Measurements from ENCODE around the gene LAG3.

Gene LAG3

DNA sequence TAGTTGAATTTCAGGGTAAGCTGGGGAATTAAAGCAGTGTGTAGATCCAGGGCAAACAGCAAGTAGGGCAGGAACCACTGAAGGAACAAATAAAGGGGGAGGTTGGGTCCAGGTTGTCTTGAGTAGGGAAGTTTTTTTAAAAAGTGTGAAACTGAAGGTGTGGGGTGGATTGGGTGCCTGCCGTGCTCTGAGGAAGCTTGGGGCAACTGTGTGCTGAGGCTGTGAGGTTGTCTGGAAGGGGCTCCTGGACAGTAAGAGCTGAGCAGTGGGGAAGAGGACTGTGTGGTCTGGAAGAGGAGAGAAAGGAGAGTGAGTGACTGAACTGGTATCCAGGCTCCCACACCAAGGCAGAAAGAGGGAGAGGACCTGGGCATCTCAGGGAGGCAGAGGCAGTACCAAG, 38.4 kb downstream of the LAG3 start:
- H3K36me3 ChIP-seq (replicated peaks), result no peaks in the 10 kb centered on the region
- in situ Hi-C loops (cut with HindIII; ENCODE audit: low pct_ligation_motif_present, low sequenced_read_pairs), result no loop called here
- TF ChIP-seq, protein P1, sequence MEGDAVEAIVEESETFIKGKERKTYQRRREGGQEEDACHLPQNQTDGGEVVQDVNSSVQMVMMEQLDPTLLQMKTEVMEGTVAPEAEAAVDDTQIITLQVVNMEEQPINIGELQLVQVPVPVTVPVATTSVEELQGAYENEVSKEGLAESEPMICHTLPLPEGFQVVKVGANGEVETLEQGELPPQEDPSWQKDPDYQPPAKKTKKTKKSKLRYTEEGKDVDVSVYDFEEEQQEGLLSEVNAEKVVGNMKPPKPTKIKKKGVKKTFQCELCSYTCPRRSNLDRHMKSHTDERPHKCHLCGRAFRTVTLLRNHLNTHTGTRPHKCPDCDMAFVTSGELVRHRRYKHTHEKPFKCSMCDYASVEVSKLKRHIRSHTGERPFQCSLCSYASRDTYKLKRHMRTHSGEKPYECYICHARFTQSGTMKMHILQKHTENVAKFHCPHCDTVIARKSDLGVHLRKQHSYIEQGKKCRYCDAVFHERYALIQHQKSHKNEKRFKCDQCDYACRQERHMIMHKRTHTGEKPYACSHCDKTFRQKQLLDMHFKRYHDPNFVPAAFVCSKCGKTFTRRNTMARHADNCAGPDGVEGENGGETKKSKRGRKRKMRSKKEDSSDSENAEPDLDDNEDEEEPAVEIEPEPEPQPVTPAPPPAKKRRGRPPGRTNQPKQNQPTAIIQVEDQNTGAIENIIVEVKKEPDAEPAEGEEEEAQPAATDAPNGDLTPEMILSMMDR (IDR thresholded peaks at IDR 0.05; ENCODE audit: low read depth, low read length, missing control alignments), result no peak
- H3K27me3 ChIP-seq (replicated peaks), result no peaks in the 10 kb centered on the region
- no peak overlapping the region for H3K27ac ChIP-seq
- H3K4me3 ChIP-seq (ENCODE audit: low read depth, low read length), result no peak overlapping the region
- no peak for DNase-seq

DNA sequence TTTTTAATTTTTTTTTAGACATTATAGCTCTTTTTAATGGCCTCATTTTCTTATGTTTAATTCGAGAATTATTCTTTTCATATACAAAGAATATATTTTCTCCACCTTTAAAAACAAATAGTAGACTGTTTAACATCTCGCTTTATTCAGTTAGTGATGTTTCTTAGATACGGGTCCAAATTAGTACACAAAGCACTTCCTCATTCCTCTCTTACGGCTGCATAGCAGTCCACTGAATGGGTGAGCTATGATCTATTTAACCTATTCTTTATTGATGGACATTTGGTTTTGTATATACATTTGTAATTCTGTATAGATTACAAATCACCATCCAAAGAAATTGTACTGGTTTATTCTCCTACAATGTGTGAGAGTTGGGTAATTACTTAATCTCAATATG, 41.0 kb downstream of the LAG3 start:
- no peak for DNase-seq
- no peaks in the 10 kb centered on the region for H3K36me3 ChIP-seq (replicated peaks)
- in situ Hi-C loops (cut with HindIII; ENCODE audit: low pct_ligation_motif_present, low sequenced_read_pairs), result no loop called here

DNA sequence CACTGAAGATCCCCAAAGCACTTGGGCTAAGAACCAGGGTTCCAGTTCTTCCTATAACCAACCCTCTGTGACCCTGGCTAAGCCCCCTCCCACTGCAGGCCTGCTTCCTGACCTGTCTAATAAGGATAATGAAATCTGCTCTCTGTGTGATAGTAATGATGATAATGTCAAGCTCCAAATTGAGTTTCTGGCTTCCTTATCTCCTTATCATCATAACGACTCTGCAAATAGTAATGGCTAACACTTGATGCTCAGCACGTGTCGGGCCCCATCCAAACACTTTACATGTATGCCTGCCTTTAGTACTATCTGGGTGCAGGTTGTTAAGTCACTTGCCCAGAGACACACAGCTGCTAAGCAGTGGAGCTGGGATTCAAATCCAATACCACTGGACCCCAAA, 44.3 kb downstream of the LAG3 start:
- no peaks in the 10 kb centered on the region for H3K27me3 ChIP-seq (replicated peaks)
- no peak overlapping the region for H3K4me3 ChIP-seq (ENCODE audit: low read depth, low read length)
- no peak overlapping the region for H3K27ac ChIP-seq
- in situ Hi-C loops (cut with HindIII; ENCODE audit: low pct_ligation_motif_present, low sequenced_read_pairs), result no loop called here
- DNase-seq, result no peak
- TF ChIP-seq, protein P1 (IDR thresholded peaks at IDR 0.05; ENCODE audit: low read depth, low read length, missing control alignments), result no peak
- no peaks in the 10 kb centered on the region for H3K36me3 ChIP-seq (replicated peaks)

More for the DNA sequence above, 41.0 kb downstream of the LAG3 start:
- no peaks in the 10 kb centered on the region for H3K27me3 ChIP-seq (replicated peaks)
- no peak overlapping the region for H3K4me3 ChIP-seq (ENCODE audit: low read depth, low read length)
- no peak overlapping the region for H3K27ac ChIP-seq
- TF ChIP-seq, protein P1 (IDR thresholded peaks at IDR 0.05; ENCODE audit: low read depth, low read length, missing control alignments), result no peak

DNA sequence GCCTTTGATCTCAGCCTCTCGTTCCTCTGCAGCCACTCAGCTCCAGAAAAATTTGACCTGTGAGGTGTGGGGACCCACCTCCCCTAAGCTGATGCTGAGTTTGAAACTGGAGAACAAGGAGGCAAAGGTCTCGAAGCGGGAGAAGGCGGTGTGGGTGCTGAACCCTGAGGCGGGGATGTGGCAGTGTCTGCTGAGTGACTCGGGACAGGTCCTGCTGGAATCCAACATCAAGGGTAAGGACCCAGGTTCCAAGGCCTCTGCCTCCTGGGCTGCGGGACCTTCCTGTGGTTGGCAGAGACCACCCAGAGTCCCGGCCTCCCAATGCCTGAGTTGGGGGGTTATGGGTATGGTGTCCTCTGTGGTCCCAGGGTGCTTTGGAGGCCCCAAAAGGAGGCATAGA, 44.8 kb downstream of the LAG3 start:
- H3K4me3 ChIP-seq (ENCODE audit: low read depth, low read length), result no peak overlapping the region
- no peaks in the 10 kb centered on the region for H3K27me3 ChIP-seq (replicated peaks)
- TF ChIP-seq, protein P1 (IDR thresholded peaks at IDR 0.05; ENCODE audit: low read depth, low read length, missing control alignments), result no peak
- H3K36me3 ChIP-seq (replicated peaks), result no peaks in the 10 kb centered on the region
- no peak for DNase-seq
- H3K27ac ChIP-seq, result no peak overlapping the region
- in situ Hi-C loops (cut with HindIII; ENCODE audit: low pct_ligation_motif_present, low sequenced_read_pairs), result no loop called here

DNA sequence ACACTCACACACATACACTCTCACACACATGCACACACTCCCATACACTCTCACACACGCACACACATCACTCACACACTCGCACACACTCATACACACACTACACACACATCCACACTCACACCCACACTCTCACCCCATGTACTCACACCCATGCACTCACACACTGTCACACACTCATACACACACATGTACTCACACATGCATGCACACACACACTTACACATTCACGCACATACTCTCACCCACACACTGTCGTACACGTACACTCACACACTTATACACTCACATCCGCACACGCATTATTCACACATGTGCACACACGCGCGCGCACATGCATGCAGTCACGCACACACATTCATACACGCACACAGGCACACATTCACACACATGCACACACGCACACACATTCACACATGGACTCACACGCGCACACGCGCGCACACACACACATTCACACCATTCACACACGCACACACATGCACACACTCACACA, 45.4 kb downstream of the LAG3 start:
- no peak for DNase-seq
- Histone ChIP-seq H3K4me3 (ENCODE audit: low read depth, low read length) (no peak overlapping the region), H3K36me3 (replicated peaks) (no peaks in the 10 kb centered on the region), H3K27ac (no peak overlapping the region), H3K27me3 (replicated peaks) (no peaks in the 10 kb centered on the region)
- TF ChIP-seq, protein P1 (IDR thresholded peaks at IDR 0.05; ENCODE audit: low read depth, low read length, missing control alignments), result no peak
- in situ Hi-C loops (cut with HindIII; ENCODE audit: low pct_ligation_motif_present, low sequenced_read_pairs), result no loop called here

DNA sequence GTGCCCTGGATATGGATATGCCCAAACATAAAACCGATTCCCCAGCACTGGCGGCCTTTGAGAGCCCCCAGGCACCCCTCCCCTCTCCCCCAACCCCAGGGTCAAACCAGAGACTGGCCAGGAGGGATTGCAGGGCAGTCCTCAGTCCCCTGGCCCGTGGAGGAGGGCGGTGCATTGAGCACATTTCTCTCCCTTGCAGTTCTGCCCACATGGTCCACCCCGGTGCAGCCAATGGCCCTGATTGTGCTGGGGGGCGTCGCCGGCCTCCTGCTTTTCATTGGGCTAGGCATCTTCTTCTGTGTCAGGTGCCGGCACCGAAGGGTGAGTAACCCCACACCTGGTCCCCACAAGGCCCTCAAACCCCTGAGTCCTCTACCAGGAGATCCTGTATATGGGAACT, 45.9 kb downstream of the LAG3 start:
- TF ChIP-seq, protein P1 (IDR thresholded peaks at IDR 0.05; ENCODE audit: low read depth, low read length, missing control alignments), result no peak
- in situ Hi-C loops (cut with HindIII; ENCODE audit: low pct_ligation_motif_present, low sequenced_read_pairs), result no loop called here
- Histone ChIP-seq H3K4me3 (ENCODE audit: low read depth, low read length) (no peak overlapping the region), H3K27ac (no peak overlapping the region), H3K36me3 (replicated peaks) (no peaks in the 10 kb centered on the region), H3K27me3 (replicated peaks) (no peaks in the 10 kb centered on the region)
- DNase-seq, result no peak
